ENCODE measurements around the gene KEL.
A peak's percentile ranks its signal among the peaks of the same experiment; 100 is the strongest.

KEL gene

DNA sequence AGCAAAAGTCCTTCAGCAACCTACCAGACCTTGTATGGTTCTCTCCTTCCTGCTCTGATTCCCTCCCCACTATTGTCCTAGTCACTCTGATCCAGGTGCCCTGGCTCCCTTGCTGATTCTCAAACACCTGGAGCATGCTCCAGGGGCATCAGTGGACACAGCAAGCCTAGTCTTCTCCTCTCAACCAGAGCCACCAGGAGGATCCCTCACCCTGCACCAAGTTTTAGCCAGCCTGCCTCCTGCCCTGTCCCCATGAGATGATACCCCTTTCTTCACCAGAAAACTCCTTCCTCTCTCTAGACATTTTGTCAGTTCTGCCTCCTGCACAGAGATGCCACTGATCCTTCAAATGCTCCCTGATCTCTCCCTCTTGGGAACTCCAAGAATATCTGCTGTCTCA lies 11.9 kb downstream of the KEL start:
- Mint-ChIP-seq H3K9me3 (peaks cover 7% of the 10 kb centered on the region), H3K4me1 (no peaks in the 10 kb centered on the region), H3K27ac (no peak overlapping the region), H3K4me3 (no peak overlapping the region), H3K27me3 (peaks cover 48% of the 10 kb centered on the region), H3K36me3 (no peaks in the 10 kb centered on the region)
- CTCF ChIA-PET = no interaction called here
- no peak for DNase-seq

DNA sequence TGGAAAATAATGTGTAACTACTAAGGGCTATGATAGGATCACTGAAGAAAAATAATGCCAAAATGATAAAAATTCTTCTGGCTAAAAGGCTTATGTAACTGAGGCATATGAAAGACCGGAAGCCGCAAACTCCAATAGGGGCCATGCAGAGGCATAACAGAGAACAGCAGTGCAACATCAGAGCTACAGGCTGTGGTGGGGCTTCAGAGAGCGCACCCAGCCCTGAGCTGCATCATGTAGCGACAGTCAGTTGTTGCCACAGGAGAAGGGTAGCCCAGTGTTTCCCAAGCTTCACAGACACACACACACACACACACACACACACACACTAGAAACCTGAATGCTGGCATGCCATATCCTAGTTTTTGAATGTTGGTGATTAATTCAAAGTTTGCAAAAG lies 13.6 kb downstream of the KEL start:
- no peaks in the 10 kb centered on the region for H3K36me3 Mint-ChIP-seq
- H3K9me3 Mint-ChIP-seq = no peaks in the 10 kb centered on the region
- CTCF ChIA-PET = no interaction called here
- no peak for DNase-seq
- no peak overlapping the region for H3K27ac Mint-ChIP-seq
- H3K4me3 Mint-ChIP-seq = no peak overlapping the region
- peaks cover 46% of the 10 kb centered on the region for H3K27me3 Mint-ChIP-seq
- no peaks in the 10 kb centered on the region for H3K4me1 Mint-ChIP-seq

DNA sequence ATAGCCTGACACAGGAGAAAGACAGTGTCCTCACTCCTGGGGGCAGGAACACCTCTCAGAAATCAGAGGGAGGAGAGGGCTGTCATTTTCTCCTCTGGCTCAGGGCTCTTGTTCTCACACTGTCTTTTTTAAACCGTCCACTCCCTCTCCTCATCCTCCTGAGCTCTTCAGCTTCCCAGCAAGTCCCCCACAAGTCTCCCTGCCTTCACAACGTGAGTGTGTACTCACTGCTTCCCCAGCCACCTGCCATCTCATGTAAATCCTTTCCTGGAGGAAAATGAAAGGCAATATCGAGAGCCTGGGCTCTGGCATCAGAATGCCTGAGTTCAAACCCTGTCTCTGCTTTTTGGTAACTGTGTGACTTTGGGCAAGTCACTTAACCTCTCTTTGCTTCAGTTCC lies 17.2 kb downstream of the KEL start:
- Mint-ChIP-seq H3K4me3 (no peak overlapping the region), H3K27me3 (peaks cover 28% of the 10 kb centered on the region), H3K4me1 (no peaks in the 10 kb centered on the region), H3K36me3 (no peaks in the 10 kb centered on the region), H3K27ac (no peak overlapping the region), H3K9me3 (no peaks in the 10 kb centered on the region)
- DNase-seq = no peak
- CTCF ChIA-PET = no interaction called here

DNA sequence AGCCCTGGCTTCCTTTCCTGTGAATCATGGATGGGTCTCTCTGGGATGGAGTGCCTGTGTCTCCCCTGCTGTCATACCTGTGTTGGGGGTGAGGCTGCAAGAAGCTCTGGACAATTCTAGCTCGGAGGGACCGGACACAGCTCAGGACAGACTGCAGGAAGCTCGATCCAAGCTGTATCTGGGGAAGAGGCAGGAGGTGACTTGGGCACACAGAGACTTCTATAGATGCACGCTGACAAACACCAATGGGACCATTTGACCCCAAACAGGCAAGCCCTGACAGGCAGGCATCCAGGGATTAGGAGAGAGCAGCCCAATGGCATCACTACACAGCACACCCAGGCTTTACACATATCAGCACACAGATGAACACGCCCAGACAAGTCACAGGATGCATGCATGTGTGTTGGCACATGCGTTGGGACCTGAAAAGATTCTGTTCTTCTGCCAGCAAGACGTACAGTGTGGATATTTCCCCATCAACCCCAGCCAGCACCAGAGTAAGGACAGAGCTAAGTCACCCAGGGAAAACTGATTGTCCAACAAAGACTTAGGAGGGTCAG lies 18.4 kb downstream of the KEL start:
- no peaks in the 10 kb centered on the region for H3K36me3 Mint-ChIP-seq
- no peak for DNase-seq
- no peak overlapping the region for H3K4me3 Mint-ChIP-seq
- H3K27me3 Mint-ChIP-seq = peaks cover 33% of the 10 kb centered on the region
- no peaks in the 10 kb centered on the region for H3K9me3 Mint-ChIP-seq
- no peaks in the 10 kb centered on the region for H3K4me1 Mint-ChIP-seq
- CTCF ChIA-PET = interaction anchor here (0.6 to 0.8 kb wide), 2 partner anchors 17 to 650 kb away, joined by 3 read pairs; no protein-coding TSS in a partner anchor
- no peak overlapping the region for H3K27ac Mint-ChIP-seq

DNA sequence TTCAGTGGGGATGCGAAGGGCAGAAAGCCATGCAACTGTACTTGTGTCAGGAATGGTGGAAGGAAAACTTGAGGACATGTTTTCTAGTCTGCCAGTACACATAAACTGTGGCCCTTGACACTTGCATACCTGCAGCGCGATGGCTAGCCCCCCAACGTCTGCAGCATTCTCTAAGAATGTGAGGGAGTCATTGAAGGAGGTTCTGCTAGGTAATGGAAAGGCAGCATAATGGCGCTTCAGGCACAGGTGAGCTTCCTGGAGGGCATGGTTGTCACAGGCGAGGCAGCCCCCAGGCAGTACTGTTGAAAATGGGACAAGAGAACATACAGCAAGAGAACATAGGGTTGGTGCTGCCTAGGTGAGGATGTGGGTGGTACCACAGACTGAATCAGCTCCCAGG lies 19.4 kb downstream of the KEL start:
- peaks cover 30% of the 10 kb centered on the region for H3K27me3 Mint-ChIP-seq
- H3K4me1 Mint-ChIP-seq = no peaks in the 10 kb centered on the region
- no peak for DNase-seq
- no peaks in the 10 kb centered on the region for H3K9me3 Mint-ChIP-seq
- no peaks in the 10 kb centered on the region for H3K36me3 Mint-ChIP-seq
- no peak overlapping the region for H3K4me3 Mint-ChIP-seq
- H3K27ac Mint-ChIP-seq = no peak overlapping the region
- CTCF ChIA-PET = interaction anchor here (0.6 kb wide), 1 partner anchor 232 kb away, joined by 3 read pairs; no protein-coding TSS in a partner anchor

DNA sequence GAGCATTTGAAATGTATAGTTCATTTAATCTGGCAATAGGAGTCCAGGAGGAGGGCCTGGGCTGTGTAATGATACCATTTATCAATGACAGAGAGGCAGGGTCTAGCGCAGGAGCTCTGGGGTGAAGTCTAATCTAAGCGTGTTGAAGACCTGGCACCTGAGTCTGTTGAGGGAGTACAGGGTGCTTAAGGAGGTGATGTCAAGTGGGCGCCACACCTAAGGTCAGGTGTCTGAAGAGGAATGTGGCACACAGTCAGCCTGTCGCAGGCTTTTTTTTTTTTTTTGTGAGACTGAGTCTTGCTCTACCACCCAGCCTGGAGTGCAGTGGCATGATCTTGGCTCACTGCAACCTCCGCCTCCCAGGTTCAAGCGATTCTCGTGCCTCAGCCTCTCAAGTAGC lies 20.6 kb downstream of the KEL start:
- H3K4me1 Mint-ChIP-seq = no peaks in the 10 kb centered on the region
- H3K36me3 Mint-ChIP-seq = no peaks in the 10 kb centered on the region
- H3K27ac Mint-ChIP-seq = no peak overlapping the region
- H3K4me3 Mint-ChIP-seq = no peak overlapping the region
- H3K9me3 Mint-ChIP-seq = no peaks in the 10 kb centered on the region
- DNase-seq = no peak
- H3K27me3 Mint-ChIP-seq = peaks cover 21% of the 10 kb centered on the region
- CTCF ChIA-PET = no interaction called here

DNA sequence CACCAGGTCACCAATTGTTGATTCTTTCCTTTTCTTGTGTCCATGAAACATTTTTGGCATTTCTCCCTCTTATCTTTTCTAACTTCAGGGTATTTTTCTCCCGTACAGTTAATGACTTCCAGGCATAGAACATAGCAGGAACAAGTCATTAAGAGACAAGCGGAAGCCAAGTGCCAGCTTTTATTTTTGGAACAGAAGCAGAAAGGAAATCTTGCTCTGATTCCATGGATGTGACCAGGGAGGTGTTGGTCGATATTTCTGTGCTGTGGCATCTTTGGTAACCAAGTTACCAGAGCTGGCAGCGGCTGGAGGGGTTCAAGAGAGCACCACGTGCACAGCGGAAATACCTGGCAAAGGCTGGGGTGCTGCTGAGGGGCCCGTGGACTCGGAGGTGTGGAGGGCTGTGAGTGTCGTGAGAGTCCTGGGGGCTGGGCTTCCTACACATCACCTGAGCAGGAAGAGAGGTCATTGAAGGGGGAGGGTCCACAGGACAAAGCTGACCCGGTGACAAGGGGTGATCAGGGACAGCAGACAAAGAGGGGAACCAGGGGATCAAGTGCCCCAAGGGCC lies 21.1 kb downstream of the KEL start:
- CTCF ChIA-PET = no interaction called here
- Mint-ChIP-seq H3K27ac (no peak overlapping the region), H3K4me1 (no peaks in the 10 kb centered on the region), H3K27me3 (peaks cover 16% of the 10 kb centered on the region), H3K36me3 (no peaks in the 10 kb centered on the region), H3K9me3 (no peaks in the 10 kb centered on the region), H3K4me3 (no peak overlapping the region)
- DNase-seq = no peak

DNA sequence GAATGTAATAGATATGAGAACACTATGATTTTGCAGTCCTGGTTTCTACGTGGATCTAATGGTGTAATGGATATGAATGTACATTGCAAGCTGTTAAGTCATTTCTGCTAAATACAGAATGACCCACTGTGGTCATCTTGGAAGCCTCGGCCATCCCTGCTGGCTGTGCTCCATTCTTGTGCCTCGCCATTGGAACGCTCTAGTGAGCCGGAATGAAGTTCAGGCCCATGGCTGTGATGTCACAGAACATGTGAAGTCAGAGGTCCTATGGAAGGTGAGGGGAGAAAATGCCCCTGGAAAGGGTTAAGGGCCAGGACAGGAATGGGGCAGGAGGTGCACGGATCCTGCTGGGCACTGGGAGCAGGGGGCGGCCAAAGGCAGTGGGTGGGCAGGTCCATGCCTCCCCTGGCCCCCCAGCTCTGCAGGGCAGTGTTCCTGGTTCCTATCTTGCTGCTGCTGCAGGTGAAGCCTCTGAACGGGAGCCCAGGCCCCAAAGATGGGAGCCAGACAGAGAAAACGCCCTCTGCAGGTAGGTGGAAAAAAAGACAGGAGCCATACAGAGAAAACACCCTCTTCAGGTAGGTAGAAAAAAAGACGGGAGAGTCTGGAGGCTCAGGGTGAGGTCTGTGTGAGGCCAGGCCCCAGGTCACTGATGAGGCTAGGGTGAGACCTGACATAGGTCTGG lies 22.8 kb downstream of the KEL start, which contains the start of gene LLCFC1:
Gene LLCFC1 (plus strand): TSS at position 259 of the 685 bp plus-strand sequence. CDS start 138 bp downstream, at position 397.
- H3K4me1 Mint-ChIP-seq = no peaks in the 10 kb centered on the region
- H3K36me3 Mint-ChIP-seq = no peaks in the 10 kb centered on the region
- no peaks in the 10 kb centered on the region for H3K9me3 Mint-ChIP-seq
- DNase-seq = no peak
- CTCF ChIA-PET = interaction anchor here (0.6 kb wide), 1 partner anchor 37 kb away, joined by 4 read pairs; no protein-coding TSS in a partner anchor
- H3K27me3 Mint-ChIP-seq = peaks cover 9% of the 10 kb centered on the region
- H3K4me3 Mint-ChIP-seq = no peak within 1 kb of the TSS
- H3K27ac Mint-ChIP-seq = no peak within 1 kb of the TSS

DNA sequence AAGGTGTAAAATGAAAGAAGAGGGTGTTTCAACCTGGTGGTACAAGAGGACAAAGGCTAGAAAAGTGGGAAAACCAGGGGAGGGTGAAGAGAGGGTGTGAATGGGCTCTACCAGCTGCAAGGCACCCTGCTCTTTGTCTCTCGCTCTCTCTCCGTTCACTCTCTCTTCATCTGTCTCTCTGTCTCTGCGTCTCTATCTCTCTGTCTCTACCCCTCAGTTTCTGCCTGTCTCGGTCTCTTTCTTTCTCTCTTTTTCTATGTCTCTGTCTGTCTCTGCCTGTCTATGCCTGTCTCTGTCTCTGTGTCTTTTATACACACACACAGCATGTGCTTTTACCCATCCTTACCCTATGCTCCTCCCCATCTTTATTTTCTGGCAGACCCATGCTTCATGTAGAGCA lies 23.6 kb downstream of the KEL start:
- DNase-seq = no peak
- Mint-ChIP-seq H3K9me3 (no peaks in the 10 kb centered on the region), H3K4me3 (no peak overlapping the region), H3K27ac (no peak overlapping the region), H3K36me3 (no peaks in the 10 kb centered on the region), H3K27me3 (peaks cover 9% of the 10 kb centered on the region), H3K4me1 (no peaks in the 10 kb centered on the region)
- CTCF ChIA-PET = interaction anchor here (0.6 kb wide), 1 partner anchor 37 kb away, joined by 4 read pairs; no protein-coding TSS in a partner anchor

DNA sequence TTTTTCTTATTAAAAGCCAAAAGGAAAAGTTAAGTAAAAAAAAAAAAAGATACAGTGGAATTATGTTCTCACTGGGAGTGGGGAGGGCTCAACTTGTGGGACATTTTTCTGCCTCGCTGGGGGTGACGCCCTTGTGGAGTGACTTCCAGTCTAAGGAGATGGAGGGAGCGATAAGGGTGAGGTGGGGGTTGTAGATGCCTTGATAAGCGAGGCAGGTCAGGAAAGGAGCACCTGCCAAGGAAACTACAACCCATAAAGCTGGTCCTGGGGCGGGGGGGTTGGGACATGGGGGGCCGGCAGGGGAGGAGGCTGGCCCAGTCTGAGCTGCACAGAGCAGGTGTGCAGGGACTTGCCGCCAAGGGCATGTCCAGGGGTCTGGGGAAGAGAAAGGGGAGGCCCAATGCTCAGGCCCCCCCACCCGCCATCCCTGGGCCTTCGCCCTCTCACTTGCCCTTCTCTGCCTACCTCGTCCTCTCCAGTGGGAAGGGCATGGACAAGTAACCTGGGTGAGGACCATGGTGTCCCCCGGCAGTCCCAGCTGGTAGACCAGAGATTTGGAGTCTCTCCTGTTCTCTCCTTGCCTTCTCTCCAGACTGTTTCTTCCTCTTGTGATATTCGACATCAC lies 26.1 kb downstream of the KEL start:
- Mint-ChIP-seq H3K9me3 (no peaks in the 10 kb centered on the region), H3K36me3 (no peaks in the 10 kb centered on the region), H3K27ac (no peak overlapping the region), H3K4me3 (no peak overlapping the region), H3K4me1 (no peaks in the 10 kb centered on the region), H3K27me3 (peaks cover 13% of the 10 kb centered on the region)
- DNase-seq = no peak
- CTCF ChIA-PET = no interaction called here

DNA sequence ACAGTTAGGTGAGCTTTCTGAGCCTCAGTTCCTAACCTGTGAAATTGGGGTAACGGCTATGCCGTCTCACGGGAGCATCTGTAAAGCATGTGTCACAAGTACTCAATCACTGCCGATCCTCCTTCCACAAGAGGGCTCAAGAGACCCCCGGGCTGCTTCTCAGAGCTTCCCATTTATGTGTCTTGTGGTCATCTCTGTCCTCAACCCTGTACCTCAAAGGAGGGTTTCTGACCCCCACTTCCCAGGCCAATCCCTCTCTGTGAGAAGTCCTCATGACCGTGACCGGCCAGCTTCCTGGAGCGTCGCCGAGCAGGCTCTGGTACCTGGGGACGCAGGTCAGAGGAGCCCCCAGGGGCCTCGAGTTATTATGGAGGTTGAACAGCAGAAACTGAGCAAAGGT lies 28.1 kb downstream of the KEL start:
- Mint-ChIP-seq H3K9me3 (no peaks in the 10 kb centered on the region), H3K4me3 (no peak overlapping the region), H3K36me3 (no peaks in the 10 kb centered on the region), H3K27me3 (peaks cover 10% of the 10 kb centered on the region), H3K27ac (no peak overlapping the region), H3K4me1 (no peaks in the 10 kb centered on the region)
- CTCF ChIA-PET = no interaction called here
- DNase-seq = no peak

DNA sequence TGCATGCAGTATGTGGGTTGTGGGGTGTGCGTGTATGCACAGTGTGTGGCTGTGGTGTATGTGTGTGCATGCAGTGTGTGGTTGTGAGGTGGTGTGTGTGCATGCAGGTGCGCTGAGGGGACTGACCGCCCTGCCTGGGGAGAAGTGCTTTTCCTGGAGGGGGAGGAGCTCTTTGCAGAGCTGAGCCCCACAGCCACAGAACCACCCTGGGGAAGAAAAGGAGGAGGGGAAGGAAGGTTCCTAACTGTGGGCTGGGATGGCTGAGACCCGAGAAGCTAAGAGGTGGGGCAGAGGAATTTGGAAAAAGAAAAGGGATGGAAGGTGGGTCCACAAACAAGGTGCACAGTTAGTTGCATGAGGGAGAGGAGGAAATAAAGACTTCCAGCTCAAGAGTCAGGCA lies 28.5 kb downstream of the KEL start, which contains the start of gene TRPV5:
Gene TRPV5 (minus strand): TSS at position 123 of the 400 bp plus-strand sequence. CDS start 287 bp downstream, outside the sequence.
- peaks cover 10% of the 10 kb centered on the region for H3K27me3 Mint-ChIP-seq
- H3K9me3 Mint-ChIP-seq = no peaks in the 10 kb centered on the region
- H3K27ac Mint-ChIP-seq = peak within 1 kb of the TSS; percentile 22
- no peak for DNase-seq
- CTCF ChIA-PET = no interaction called here
- no peaks in the 10 kb centered on the region for H3K4me1 Mint-ChIP-seq
- no peak within 1 kb of the TSS for H3K4me3 Mint-ChIP-seq
- no peaks in the 10 kb centered on the region for H3K36me3 Mint-ChIP-seq

DNA sequence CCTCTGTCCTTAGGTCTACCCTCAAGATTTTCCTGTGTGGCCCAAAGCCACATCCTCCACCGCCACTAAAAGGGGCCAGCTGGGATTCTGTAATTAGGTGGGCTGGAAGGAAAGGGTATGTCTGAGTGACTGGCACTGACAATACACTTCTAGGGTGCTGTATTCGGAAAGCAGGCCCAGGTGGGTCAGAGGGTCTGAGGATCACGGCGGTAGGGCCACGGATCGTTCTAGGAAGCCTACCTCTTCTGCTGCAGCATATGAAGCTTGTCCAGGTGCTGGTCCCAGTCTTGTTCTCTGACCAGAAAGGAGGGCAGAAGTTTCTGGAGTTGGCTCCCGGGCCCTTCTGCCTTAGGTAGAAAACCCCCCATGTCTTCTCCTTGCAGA lies 29.1 kb downstream of the KEL start:
- Mint-ChIP-seq H3K27ac (no peak overlapping the region), H3K27me3 (peaks cover 10% of the 10 kb centered on the region), H3K9me3 (no peaks in the 10 kb centered on the region), H3K4me1 (no peaks in the 10 kb centered on the region), H3K4me3 (no peak overlapping the region), H3K36me3 (no peaks in the 10 kb centered on the region)
- CTCF ChIA-PET = no interaction called here
- no peak for DNase-seq

DNA sequence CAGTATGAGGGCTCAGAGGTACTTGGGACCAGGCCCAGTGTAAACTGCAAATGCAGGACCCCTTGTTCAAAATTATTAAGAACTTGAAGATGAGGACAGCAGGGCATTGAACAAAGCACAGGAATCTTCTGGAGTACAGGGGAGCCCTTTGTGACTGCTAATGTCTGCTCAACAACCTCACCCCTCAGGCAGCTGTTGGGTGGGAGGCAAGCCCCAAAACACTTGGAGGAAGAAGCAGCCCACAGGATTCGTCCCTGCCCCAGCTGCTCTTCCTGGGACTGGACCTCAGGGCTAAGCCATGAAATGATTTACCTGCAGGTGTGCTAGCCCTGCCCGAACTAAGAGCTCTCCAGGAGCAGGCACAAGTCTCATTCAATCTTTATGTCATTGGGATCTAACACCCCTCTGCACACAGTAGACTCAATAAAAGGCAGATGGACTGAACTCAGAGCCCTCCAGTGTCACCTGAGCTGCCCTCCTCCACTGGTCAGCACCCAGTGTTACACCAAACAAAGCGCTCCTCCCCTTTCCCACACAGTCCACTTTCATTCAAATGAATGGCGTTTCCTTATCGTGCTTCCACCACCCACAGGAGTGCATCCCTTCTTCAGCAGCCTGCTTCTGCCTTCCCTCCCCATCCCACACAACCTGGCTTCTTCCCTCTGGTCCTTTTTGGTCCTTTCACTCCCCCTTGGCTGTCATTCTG lies 29.6 kb downstream of the KEL start:
- Mint-ChIP-seq H3K4me3 (no peak overlapping the region), H3K9me3 (no peaks in the 10 kb centered on the region), H3K27me3 (peaks cover 10% of the 10 kb centered on the region), H3K36me3 (no peaks in the 10 kb centered on the region), H3K27ac (no peak overlapping the region), H3K4me1 (no peaks in the 10 kb centered on the region)
- no peak for DNase-seq
- CTCF ChIA-PET = no interaction called here

Measured in activated naive CD4-positive, alpha-beta T cell treated with anti-CD3 and anti-CD28 coated beads, Interleukin-2, amount 10 ng/mL, durations not matched to agents 7 days and 5 days (primary cell).